Glutamatergic neuron (in vitro differentiated cells): Measurements from ENCODE around the gene AP4S1. TPM values are rescaled to one million over a fixed set of nuclear protein-coding genes. Genes with fewer than 3 reads are reported as not detected.
"Not testable (repeated sequence)": the region's sequence is repeated elsewhere in the genome, so short reads cannot be mapped to it uniquely, and the experiment has no call there.

Experiments used
- DNase-seq: peaks from one replicate; pipeline ENCODE4 v3.0.0; 2022
- H3K27ac Mint-ChIP-seq: one replicate; pipeline ENCODE4 v1.8.0; 2020; ENCODE audit warnings: mild to moderate bottlenecking, mixed read lengths, inconsistent platforms; ENCODE audit not compliant: unreplicated experiment
- H3K27me3 Mint-ChIP-seq: one replicate; pipeline ENCODE4 v1.8.0; 2020; ENCODE audit warnings: mild to moderate bottlenecking, moderate library complexity, mixed read lengths, inconsistent platforms; ENCODE audit not compliant: unreplicated experiment
- H3K36me3 Mint-ChIP-seq: one replicate; pipeline ENCODE4 v1.8.0; 2020; ENCODE audit warnings: mild to moderate bottlenecking, mixed read lengths, inconsistent platforms; ENCODE audit not compliant: unreplicated experiment
- H3K4me1 Mint-ChIP-seq: one replicate; pipeline ENCODE4 v1.8.0; 2020; ENCODE audit warnings: mild to moderate bottlenecking, low read depth, mixed read lengths, inconsistent platforms; ENCODE audit not compliant: unreplicated experiment
- H3K4me3 Mint-ChIP-seq: one replicate; pipeline ENCODE4 v1.8.0; 2020; ENCODE audit warnings: mild to moderate bottlenecking, mixed read lengths, inconsistent platforms; ENCODE audit not compliant: unreplicated experiment
- H3K9me3 Mint-ChIP-seq: one replicate; pipeline ENCODE4 v1.8.0; 2020; ENCODE audit warnings: mild to moderate bottlenecking, moderate library complexity, mixed read lengths, inconsistent platforms; ENCODE audit not compliant: unreplicated experiment
- CTCF ChIP-seq: fragments of 200-600 bp; sonication (generic); IDR thresholded peaks from one replicate; pipeline ENCODE4 v1.5.0; 2021; ENCODE audit not compliant: partially characterized antibody, unreplicated experiment
- total RNA-seq: library from RNA; stranded (reverse); fragmentation: NEBNext Ultra II Directional; extraction: Animal tissue kit (Norgen Biotek cat#: 25700); gene quantifications from one replicate; pipeline ENCODE4 v1.2.1, GENCODE V29; 2021; ENCODE audit not compliant: unreplicated experiment

AP4S1 gene
- total RNA-seq, 1 donor from 2014 or later = 6.9 TPM

DNA sequence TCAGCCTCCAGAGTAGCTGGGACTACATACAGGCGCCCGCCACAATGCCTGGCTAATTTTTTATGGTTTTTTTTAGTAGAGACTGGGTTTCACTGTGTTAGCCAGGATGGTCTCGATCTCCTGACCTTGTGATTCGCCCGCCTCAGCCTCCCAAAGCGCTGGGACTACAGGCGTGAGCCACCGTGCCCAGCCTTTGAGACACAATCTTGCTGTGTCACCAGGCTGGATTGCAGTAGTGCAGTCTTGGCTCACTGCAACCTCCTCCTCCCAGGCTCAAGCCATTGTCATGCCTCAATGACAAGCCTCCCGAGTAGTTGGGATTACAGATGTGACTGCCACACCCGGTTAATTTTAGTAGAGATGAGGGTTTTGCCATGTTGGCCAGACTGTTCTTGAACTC is 22.1 kb downstream of the AP4S1 start:
- H3K27me3 Mint-ChIP-seq = peaks cover 4% of the 10 kb centered on the region
- no peak for TF ChIP-seq CTCF
- no peak for DNase-seq
- H3K4me3 Mint-ChIP-seq = no peak overlapping the region
- H3K27ac Mint-ChIP-seq = no peak overlapping the region
- H3K36me3 Mint-ChIP-seq = peaks cover 5% of the 10 kb centered on the region
- no peaks in the 10 kb centered on the region for H3K4me1 Mint-ChIP-seq
- H3K9me3 Mint-ChIP-seq = peaks cover 5% of the 10 kb centered on the region

- no peak overlapping the region for H3K27ac Mint-ChIP-seq
- peaks cover 1% of the 10 kb centered on the region for H3K9me3 Mint-ChIP-seq
- no peak for TF ChIP-seq CTCF
- H3K36me3 Mint-ChIP-seq = peaks cover 5% of the 10 kb centered on the region
- no peak for DNase-seq
- H3K27me3 Mint-ChIP-seq = peaks cover 1% of the 10 kb centered on the region
- no peaks in the 10 kb centered on the region for H3K4me1 Mint-ChIP-seq
- H3K4me3 Mint-ChIP-seq = no peak overlapping the region
Measured at GRCh38 chr14:31051023-31051422, 25.6 kb downstream of the AP4S1 start.

DNA sequence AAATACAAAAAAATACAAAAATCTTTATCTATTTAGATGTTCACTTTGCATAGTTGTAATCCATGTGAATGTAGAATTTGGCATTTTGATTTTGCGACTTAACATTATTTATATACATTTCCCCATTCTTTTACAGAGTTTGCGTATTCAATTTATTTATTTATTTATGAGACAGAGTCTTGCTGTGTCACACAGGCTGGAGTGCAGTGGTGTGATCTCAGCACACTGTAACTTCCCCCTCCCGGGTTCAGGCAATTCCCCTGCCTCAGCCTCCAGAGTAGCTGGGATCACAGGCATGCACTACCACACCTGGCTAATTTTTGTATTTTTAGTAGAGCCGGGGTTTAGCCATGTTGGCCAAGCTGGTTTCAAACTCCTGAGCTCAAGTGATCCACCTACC is 26.1 kb downstream of the AP4S1 start:
- Mint-ChIP-seq H3K9me3 (peaks cover 1% of the 10 kb centered on the region), H3K4me3 (no peak overlapping the region), H3K27me3 (peaks cover 1% of the 10 kb centered on the region), H3K4me1 (no peaks in the 10 kb centered on the region), H3K36me3 (peaks cover 5% of the 10 kb centered on the region), H3K27ac (no peak overlapping the region)
- no peak for DNase-seq
- TF ChIP-seq CTCF = no peak

DNA sequence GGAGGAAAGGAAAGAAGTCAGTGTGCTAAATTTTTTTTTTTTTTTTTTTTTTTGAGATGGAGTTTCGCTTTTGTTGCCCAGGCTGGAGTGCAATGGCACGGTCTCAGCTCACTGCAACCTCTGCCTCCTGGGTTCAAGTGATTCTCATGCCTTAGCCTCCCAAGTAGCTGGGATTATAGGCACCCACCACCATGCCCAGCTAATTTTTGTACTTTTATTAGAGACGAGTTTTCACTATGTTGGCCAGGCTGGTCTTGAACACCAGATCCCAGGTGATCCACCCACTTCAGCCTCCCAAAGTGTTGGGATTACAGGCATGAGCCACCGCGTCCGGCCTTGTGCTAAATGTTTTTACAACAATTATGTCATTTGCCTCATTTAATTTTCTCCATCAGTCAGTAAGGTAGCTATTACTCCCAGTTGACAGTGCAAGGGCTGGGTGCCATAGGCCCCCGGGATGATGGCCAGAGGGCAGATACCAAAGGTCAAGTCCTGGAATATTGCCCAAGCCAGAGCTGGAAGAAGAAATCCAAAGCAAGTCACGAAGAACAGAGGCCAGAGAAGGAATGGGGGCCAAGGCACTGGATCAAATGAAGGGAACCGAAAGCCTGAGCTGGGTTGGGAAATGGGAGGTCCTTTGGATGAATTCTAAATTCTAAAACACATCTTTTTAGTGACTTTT is 27.6 kb downstream of the AP4S1 start:
- not testable (repeated sequence) for H3K27me3 Mint-ChIP-seq, H3K27ac Mint-ChIP-seq, DNase-seq, H3K4me1 Mint-ChIP-seq, H3K4me3 Mint-ChIP-seq, H3K36me3 Mint-ChIP-seq, H3K9me3 Mint-ChIP-seq

GRCh38 chr14:31057035-31057434 is 31.6 kb downstream of the AP4S1 start:
- TF ChIP-seq CTCF = no peak
- H3K4me1 Mint-ChIP-seq = no peaks in the 10 kb centered on the region
- no peaks in the 10 kb centered on the region for H3K36me3 Mint-ChIP-seq
- DNase-seq = no peak
- peaks cover 2% of the 10 kb centered on the region for H3K9me3 Mint-ChIP-seq
- no peaks in the 10 kb centered on the region for H3K27me3 Mint-ChIP-seq
- no peak overlapping the region for H3K4me3 Mint-ChIP-seq
- no peak overlapping the region for H3K27ac Mint-ChIP-seq
